ENCODE data around the gene RBKS.

RBKS gene

GRCh38 chr2:27890146-27890923 is at the start of gene RBKS, which contains the start of gene BABAM2:
RBKS (minus strand) TSS chr2:27890387; CDS start chr2:27890345, 42 bp downstream.
BABAM2 (plus strand) TSS chr2:27890729; CDS start chr2:27894557, 3,828 bp downstream.
- peak; percentile 94 for DNase-seq

DNA sequence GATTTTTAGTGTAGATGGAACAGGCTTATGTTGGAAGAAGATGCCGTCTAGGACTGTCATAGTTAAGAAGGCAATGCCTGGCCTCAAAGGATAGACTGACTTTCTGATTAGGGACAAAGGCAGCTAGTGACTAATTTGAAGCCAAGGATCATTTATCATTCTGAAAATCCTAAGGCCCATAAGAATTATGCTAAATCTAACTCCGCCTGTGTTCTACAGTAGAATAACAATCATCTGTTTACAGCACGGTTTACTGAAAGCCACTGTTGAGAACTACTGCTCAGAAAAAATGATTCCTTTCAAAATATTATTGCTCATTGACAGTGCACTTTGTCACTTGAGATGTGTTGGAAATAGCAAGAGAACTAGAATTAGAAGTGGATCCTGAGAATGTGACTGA is 44.8 kb upstream of the RBKS start:
- no peak for DNase-seq

- DNase-seq, result no peak
These were observed 42.2 kb upstream of the RBKS start for GRCh38 chr2:27932396-27932795.

GRCh38 chr2:27931361-27931950 is 41.3 kb upstream of the RBKS start:
- no peak for DNase-seq

DNA sequence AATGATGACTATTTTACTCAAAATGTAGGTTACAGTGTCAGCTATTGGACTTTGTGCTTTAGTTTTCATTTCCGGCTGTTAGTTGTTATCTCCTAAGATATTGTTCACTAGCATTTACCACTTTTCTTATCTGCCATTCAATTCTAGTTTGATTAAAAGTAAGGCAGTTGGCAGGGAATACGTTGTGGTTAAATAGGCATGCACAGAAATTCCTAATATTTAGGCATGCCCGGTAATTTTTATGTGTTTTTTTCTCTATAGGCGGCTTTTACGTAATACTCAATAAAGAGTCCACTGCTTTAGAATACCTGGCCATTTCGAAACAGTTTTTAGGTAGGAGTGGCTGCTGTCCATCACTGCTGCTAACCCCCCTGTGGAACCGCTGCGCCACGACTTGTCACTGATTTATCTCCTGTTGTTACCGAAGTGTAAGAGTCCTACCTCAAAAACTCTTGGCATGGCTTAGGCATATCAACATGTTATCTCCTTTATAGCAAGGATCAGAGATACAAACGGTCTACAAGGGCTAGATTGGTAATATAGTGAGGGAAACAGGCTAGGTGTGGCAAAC is 39.8 kb upstream of the RBKS start:
- no peak for DNase-seq

GRCh38 chr2:27925766-27926472 is 35.7 kb upstream of the RBKS start:
- no peak for DNase-seq

- no peak for DNase-seq
These were observed 32.7 kb upstream of the RBKS start for GRCh38 chr2:27922842-27923241.

DNA sequence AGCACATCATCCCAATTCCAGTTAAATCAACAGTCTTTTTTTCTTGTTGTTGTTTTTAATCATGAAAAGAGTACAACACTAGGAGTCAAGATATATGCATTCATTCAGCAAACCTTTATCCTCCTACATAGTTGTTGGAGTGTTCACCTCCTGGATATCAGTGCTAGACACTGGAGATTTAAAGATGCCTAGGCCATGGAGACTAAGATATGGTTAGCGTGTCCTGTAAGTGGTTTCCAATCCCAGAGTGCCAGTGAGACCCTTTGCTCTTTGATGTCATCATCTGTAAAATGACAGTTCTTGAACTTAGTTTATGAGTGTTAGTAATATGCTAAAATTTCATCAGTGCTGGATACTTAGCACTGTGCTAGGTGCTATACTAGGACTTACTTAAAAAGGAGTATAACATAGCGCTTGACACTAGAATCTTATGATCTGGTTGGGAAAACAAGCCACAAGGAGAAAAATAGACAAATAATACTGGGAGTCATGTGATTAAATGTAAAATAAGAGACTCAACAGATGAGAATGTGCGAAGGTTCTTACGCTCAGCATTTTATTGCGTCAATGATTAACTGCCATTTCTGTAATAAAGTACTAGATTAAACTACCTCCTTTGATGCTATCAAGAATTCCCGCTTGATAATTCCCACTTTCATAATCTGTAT is 31.8 kb upstream of the RBKS start:
- DNase-seq, result no peak

DNA sequence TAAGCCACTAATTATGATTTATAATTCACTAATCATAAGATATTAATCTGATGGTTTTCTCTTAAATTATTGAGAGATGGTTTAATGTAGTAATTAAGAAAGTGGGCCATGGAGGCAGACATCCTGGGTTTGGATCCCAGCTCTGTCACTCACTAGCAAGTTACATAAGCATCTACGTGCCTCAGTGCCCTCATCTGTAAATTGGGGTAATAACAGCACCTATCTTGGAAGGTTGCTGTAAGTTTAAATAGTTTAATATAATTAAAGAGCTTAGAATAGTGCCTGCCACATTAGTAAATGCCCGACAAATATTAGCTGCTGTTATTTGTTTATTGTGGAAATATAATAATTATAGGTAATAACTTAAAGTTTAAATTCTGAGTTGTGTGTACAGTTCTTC is 31.2 kb upstream of the RBKS start:
- no peak for DNase-seq

GRCh38 chr2:27920148-27920885 is 30.1 kb upstream of the RBKS start:
- DNase-seq, result no peak

GRCh38 chr2:27916293-27916995 is 26.3 kb upstream of the RBKS start:
- no peak for DNase-seq

DNA sequence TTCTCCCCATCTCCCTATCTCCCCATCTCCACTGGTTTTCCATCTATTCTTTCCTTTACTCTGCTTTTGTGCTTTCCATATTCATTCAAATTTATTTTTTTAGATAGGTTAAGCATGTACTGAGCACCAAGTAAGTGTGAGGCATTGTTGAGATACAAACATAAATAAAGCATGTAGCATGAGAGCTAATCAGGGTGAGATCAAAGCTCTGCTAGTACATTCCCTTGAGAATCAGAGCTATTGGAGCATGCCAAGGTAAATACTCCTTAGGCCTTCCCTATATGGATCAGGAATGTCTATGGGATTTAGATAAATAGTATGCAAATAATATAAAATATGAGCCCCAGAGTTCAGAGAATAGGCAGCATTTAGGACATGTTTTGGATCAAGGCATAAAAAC is 25.7 kb upstream of the RBKS start:
- DNase-seq, result no peak

DNA sequence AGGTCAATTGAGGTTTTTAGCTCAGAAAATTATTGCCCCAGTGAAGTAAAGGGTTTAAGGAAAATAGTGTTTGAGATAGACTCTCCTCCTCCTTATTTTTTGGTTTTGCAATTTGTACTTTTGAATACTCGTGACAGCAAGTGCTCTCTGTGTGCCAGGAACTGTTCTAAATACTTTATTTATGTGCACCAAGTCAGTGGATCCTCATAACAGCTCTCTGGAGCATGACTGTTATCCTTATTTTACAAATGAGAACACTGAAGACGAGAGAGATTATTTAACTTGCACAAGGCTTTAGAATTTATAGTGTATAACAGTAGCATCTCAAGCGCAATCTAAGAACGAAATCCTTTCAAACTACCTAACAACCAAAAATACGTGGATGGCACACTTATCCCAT is 25.0 kb upstream of the RBKS start:
- no peak for DNase-seq

- no peak for DNase-seq
These were observed 24.6 kb upstream of the RBKS start for GRCh38 chr2:27914805-27915175.

- no peak for DNase-seq
These were observed 24.0 kb upstream of the RBKS start for GRCh38 chr2:27914041-27914804.

GRCh38 chr2:27912512-27912911 is 22.3 kb upstream of the RBKS start:
- DNase-seq, result no peak

GRCh38 chr2:27911458-27912210 is 21.4 kb upstream of the RBKS start:
- no peak for DNase-seq

DNA sequence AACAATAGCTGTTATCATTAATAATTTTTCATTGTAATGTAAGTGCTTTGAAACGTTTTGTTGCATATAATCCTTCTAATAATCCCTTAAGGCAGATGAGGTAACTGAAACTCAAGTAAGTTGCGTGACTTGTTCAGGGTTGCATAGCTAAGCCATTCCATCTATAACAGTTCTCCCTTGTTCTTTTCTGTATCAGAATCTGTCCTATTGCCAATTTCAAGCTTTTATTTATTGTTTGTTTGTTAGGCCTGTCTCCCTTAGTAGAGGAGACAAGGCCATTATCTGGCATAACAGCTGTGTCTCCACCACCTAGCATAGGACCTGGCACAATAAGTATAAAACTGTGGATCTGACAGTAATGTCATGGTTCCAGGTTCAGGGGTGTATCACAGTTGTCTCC is 19.7 kb upstream of the RBKS start:
- no peak for DNase-seq

DNA sequence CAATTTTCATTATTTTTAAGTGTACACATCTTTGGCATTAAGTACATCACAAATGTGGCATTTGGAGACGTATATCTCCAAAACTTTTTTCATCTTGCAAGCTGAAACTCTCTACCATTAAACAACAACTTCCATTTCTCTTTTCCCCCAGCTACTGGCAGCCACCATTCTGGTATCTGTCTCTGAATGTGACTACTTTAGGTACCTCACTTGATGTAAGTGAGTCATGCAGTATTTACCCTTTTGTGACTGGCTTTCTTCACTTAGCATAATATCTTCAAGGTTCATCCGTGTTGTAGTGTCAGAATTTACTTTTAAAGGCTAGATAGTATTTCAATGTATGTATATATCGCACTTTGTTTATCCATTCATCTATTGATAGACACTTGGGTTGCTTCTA is 17.4 kb upstream of the RBKS start:
- DNase-seq, result no peak

GRCh38 chr2:27906074-27906473 is 15.9 kb upstream of the RBKS start:
- DNase-seq, result no peak

- DNase-seq, result no peak
These were observed 14.1 kb upstream of the RBKS start for GRCh38 chr2:27904405-27904665.
